ENCODE data around the gene COG5.

Gene COG5

DNA sequence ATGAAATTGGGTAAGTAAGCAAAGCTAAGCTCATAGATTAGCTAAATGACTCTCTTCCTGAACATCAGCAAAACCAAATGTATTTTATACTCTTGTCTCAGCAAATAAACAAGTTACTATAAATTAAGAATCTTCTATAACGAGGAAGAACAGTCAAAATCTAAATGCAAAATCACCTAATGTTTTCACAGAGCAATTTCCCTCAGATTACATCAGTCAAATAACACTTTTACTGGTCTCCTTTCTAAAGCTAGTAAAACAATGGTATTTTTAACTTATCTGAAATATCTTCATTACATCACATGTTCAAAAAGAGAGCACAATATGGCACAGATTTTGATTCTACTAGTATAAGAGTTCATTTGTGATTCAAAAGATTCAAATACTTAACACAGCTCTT lies 110.3 kb downstream of the COG5 start:
- DNase-seq = no peak

DNA sequence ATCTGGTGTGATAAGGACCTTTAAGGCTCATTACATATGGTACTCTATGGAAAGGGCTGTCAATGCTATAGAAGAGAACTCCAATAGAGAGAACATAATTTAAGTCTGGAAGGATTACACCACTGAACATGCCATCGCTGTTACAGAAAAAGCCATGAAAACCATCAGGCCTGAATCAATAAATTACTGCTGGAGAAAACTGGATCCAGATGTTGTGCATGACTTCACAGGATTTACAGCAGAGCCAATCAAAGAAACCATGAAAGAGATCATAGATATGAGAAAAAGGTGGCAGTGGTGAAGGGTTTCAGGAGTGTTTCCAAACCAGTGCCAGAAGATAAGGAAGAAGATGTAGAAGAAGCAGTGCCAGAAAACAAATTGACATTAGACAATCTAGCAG lies 112.8 kb downstream of the COG5 start:
- no peak for DNase-seq

DNA sequence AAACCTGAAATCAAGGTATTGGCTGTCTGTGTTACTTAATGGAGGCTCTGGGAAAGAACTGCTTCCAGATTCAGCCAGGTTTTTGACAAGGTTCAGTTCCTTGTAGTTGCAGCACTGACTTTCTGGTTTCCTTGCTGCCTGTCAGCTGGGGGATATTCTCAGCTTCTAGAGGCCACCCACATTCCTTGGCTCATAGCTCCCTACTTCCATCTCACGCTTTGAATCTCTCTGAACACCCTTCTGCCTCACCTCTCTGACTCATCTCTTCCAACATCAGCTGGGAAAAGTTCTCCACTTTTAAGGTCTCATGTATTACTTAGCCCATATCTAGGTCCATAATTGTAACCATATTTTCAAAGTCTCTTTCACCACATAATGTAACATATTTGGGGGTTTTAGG lies 116.7 kb downstream of the COG5 start:
- DNase-seq = no peak

- DNase-seq = no peak
Measured at GRCh38 chr7:107446531-107446930, 117.2 kb downstream of the COG5 start.

DNA sequence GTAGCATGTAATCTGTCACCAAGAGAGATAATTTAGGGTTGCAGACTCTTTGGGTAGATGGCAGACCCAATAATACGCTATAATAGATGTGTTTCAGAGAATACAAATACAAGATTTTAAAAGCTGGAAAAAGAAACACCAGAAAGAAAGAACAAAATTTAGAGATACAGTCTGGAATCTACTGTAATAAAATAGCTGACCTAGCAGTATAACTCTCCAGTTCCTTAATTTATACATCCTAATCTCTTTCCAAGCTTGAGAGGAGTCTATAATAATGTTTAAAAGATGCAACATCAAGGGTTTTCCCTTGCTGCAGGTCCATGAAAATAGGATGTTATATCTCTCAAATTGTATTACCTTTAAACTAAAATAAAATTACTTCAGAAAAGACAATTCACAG lies 121.0 kb downstream of the COG5 start:
- no peak for DNase-seq

- peak; percentile 26 for DNase-seq
Measured at GRCh38 chr7:107441581-107442422, 121.9 kb downstream of the COG5 start.

- DNase-seq = no peak
Measured at GRCh38 chr7:107439025-107439424, 124.7 kb downstream of the COG5 start.

DNA sequence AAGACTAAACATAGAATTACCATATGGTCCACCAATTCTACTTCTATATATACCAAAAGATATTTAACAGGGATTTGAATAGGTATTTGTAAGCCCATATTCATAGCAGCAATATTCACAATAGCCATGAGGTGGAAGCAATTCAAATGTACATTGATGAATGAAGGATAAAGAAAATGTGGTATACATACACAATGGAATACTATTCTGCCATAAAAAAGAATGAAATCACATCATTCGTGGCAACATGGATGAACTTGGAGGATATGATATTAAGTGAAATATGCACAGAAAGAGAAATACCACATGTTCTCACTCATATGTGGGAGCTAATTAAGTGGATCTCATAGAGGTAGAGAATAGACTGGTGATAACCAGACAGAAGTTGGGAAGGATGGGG lies 128.0 kb downstream of the COG5 start:
- DNase-seq = no peak

GRCh38 chr7:107432261-107432660 lies 131.5 kb downstream of the COG5 start:
- no peak for DNase-seq

DNA sequence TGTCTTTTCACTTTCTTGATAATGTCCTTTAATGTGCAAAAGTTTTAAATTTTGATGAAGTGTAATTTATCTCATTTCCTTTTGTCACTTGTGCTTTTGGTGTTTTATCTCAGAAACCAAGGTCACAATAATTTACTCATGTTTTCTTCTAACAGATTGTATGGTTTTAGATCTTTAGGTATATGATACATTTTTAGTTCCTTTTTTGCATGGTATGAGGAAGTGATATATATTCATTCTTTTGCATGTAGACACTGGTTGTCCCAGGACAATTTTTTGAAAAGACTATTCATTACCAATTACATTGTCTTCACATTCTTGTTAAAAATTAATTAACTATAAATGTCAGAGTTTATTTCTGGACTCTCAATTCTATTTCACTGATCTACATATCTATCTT lies 133.7 kb downstream of the COG5 start:
- no peak for DNase-seq

DNA sequence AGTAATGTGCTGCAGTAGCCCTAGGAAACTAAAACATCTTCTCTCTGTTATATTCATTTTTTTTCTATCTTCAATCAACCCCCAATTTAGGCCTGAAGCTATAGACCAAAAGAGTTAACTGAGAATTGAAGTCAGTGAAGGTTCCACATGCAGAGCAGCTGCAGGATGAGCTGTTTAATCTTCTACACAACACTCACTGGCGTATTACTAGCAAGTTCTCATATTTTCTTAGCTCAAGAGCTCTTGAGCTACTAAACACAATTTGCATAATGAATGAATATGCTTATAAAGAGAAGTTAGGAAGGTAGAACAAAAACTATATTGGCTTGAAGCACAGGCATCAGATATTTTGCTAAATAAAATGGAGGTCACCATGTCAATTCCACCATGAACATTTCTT lies 135.1 kb downstream of the COG5 start:
- no peak for DNase-seq

GRCh38 chr7:107427462-107427861 lies 136.3 kb downstream of the COG5 start:
- no peak for DNase-seq

GRCh38 chr7:107414198-107414597 lies 149.5 kb downstream of the COG5 start:
- DNase-seq = no peak

DNA sequence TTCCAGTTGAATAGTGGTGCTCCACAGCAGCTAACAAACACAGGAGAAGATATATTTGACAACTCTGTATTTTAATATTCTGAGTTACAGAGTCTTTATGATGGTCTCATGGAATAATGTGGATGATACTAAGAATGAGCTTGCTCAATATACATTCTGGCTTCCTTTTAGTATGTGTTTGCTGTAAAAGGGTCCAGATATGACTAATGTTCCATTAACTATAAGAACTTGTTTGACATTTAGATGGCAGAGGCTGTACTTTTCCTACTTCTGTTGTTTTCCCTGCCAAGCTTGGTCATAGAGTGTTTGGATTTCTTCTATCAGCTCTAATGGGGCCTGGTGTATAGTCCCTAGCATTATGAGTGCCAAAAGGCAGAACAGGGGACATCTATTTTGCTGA lies 155.4 kb downstream of the COG5 start:
- DNase-seq = no peak

- no peak for DNase-seq
Measured at GRCh38 chr7:107405559-107405958, 158.2 kb downstream of the COG5 start.

- no peak for DNase-seq
Measured at GRCh38 chr7:107404740-107405537, 158.8 kb downstream of the COG5 start.

GRCh38 chr7:107398161-107398560 lies 165.6 kb downstream of the COG5 start:
- DNase-seq = no peak

- peak; percentile 29 for DNase-seq
Measured at GRCh38 chr7:107396990-107397389, 166.7 kb downstream of the COG5 start.

- DNase-seq = no peak
Measured at GRCh38 chr7:107396081-107396480, 167.6 kb downstream of the COG5 start.

GRCh38 chr7:107394831-107395230 lies 168.9 kb downstream of the COG5 start:
- DNase-seq = no peak

- no peak for DNase-seq
Measured at GRCh38 chr7:107394276-107394675, 169.4 kb downstream of the COG5 start.

DNA sequence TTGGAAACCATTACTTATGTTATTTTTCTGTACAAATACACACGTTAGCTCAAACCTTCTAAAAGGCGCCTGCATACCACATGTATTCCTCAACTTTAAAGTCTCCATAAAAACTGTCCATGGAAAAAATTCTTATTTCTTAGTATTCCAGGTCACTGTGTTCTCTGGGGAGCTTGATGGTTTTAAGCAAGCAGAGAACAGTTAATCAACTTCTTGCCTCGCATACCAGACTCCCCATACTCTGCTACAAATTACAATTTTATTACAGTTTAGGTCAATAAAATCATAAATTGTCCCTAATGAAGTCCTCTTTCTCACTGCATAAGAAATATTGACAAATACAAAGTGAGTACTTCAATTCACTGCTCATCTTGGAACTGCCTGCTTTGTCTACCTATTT lies 170.9 kb downstream of the COG5 start:
- no peak for DNase-seq

DNA sequence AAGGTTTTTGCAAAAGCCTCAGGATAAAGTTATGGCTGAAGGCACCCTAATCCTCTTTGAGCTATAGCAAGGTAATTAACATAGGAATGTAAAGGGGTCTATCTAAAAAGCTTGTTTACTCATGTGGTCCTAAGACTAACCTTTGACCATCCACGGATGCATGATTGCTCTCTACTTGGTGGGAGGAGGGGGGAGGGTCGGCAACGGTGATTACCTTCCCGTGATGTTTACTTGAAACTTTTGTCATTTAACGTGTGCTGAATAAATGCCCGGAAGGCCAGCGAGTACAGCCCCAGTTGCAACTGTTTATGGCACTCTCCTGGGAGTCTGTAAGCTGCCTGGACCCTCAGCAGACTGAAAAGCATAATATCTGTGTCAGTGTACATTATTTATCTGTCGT lies 172.8 kb downstream of the COG5 start:
- DNase-seq = no peak

DNA sequence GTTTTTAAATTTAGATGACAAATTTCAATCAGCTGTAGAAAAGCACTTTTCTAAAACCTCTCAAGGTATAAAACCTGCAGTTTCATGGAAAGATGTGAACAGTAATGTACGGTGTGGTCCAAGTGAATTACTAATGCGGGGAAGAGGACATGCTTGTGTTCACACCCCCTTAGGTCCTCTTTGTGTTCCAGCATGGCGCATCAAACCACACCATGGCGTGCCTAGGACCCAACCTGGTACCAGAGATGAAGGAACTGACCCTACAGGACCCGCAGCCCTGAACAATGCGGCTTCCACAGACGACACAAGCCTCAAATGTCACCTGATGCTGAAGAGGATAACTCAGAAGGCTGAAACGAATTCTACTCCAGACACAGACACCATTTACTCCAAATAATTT lies 175.1 kb downstream of the COG5 start:
- DNase-seq = no peak

Measured in hematopoietic multipotent progenitor cell treated with erythropoietin and hydrocortisone succinate and interleukin-3 and kit ligand, for 8 days (in vitro differentiated cells).